Measurements from ENCODE around the gene ANGPTL2.

Gene ANGPTL2

GRCh38 chr9:127136081-127136879 is 13.8 kb upstream of the ANGPTL2 start:
- DNase-seq, result no peak

- DNase-seq, result no peak
These were observed 12.8 kb upstream of the ANGPTL2 start for GRCh38 chr9:127135056-127135745.

GRCh38 chr9:127133739-127134167 is 11.3 kb upstream of the ANGPTL2 start:
- DNase-seq, result no peak

GRCh38 chr9:127132921-127133647 is 10.6 kb upstream of the ANGPTL2 start:
- no peak for DNase-seq

- DNase-seq, result no peak
These were observed 9.9 kb upstream of the ANGPTL2 start for GRCh38 chr9:127132375-127132774.

- DNase-seq, result no peak
These were observed 9.4 kb upstream of the ANGPTL2 start for GRCh38 chr9:127131871-127132270.

- DNase-seq, result no peak
These were observed 8.5 kb upstream of the ANGPTL2 start for GRCh38 chr9:127130661-127131538.

- no peak for DNase-seq
These were observed 7.8 kb upstream of the ANGPTL2 start for GRCh38 chr9:127130235-127130634.

GRCh38 chr9:127129718-127130085 is 7.3 kb upstream of the ANGPTL2 start:
- DNase-seq, result no peak

GRCh38 chr9:127129073-127129717 is 6.8 kb upstream of the ANGPTL2 start:
- no peak for DNase-seq

GRCh38 chr9:127128341-127129072 is 6.1 kb upstream of the ANGPTL2 start:
- no peak for DNase-seq

GRCh38 chr9:127126971-127127370 is 4.5 kb upstream of the ANGPTL2 start:
- no peak for DNase-seq

- no peak for DNase-seq
These were observed 2.4 kb upstream of the ANGPTL2 start for GRCh38 chr9:127124792-127125191.

GRCh38 chr9:127124111-127124531 is 1.7 kb upstream of the ANGPTL2 start:
- no peak for DNase-seq

- DNase-seq, result no peak
These were observed 842 bp upstream of the ANGPTL2 start for GRCh38 chr9:127123064-127123890.

- no peak for DNase-seq
These were observed 733 bp downstream of the ANGPTL2 start for GRCh38 chr9:127121628-127122175.

GRCh38 chr9:127119320-127119709 is 3.1 kb downstream of the ANGPTL2 start:
- DNase-seq, result no peak

GRCh38 chr9:127118597-127119319 is 3.7 kb downstream of the ANGPTL2 start:
- DNase-seq, result no peak

- no peak for DNase-seq
These were observed 4.6 kb downstream of the ANGPTL2 start for GRCh38 chr9:127117801-127118200.
